Transverse colon (tissue), 4 donors: ENCODE results near the gene LAPTM5. TPM values are rescaled to one million over a fixed set of nuclear protein-coding genes. Genes with fewer than 3 reads are reported as not detected.
A peak's percentile ranks its signal among the peaks of the same experiment; 100 is the strongest.

ENCODE experiments used
- DNase-seq: peaks from one replicate; pipeline ENCODE4 v3.0.0-alpha.2; 2019
- H3K27ac ChIP-seq, 4 donors: fragments of 200-600 bp; sonication (generic); 2 replicates each; pipeline ENCODE4 v1.5.1; 2016 to 2018; ENCODE audit warnings: inconsistent platforms in 4 of 4
- H3K27me3 ChIP-seq: fragments of 200-600 bp; sonication (generic); 2 replicates; pipeline ENCODE4 v1.5.1; 2017; ENCODE audit warnings: inconsistent platforms
- H3K36me3 ChIP-seq, 4 donors: fragments of 200-600 bp; sonication (generic); 2 replicates each; pipeline ENCODE4 v1.5.1; 2017 to 2019; ENCODE audit warnings: inconsistent platforms in 4 of 4
- H3K4me1 ChIP-seq, 4 donors: fragments of 200-600 bp; sonication (generic); 2 replicates each; pipeline ENCODE4 v1.5.1; 2017 to 2020; ENCODE audit warnings: inconsistent platforms in 4 of 4
- H3K4me3 ChIP-seq, 4 donors: fragments of 200-600 bp; sonication (generic); 1 replicate in 1 of 4; 2 replicates in 3 of 4; pipeline versions ENCODE4 v1.5.1 to v1.6.1; 2017 to 2019; ENCODE audit warnings: inconsistent platforms in 4 of 4
- H3K9me3 ChIP-seq, 2 donors: fragments of 200-600 bp; sonication (generic); 2 replicates each; pipeline ENCODE4 v1.5.1; 2017 to 2019; ENCODE audit warnings: inconsistent platforms in 2 of 2
- EP300 ChIP-seq: sonication (generic); formaldehyde crosslinking; IDR thresholded peaks from one replicate; pipeline ENCODE4 v1.6.1; 2017; ENCODE audit warnings: antibody characterized with exemption, low read depth
- POLR2A ChIP-seq: fragments of 450-650 bp; IDR thresholded peaks from one replicate; pipeline ENCODE4 v1.6.1; 2016; ENCODE audit warnings: antibody characterized with exemption, mild to moderate bottlenecking, moderate library complexity
- POLR2AphosphoS5 ChIP-seq, 3 donors: sonication (generic); formaldehyde crosslinking; IDR thresholded peaks; one replicate each; pipeline ENCODE4 v1.6.1; 2016; ENCODE audit warnings: antibody characterized with exemption in 3 of 3
- WGBS, 2 donors: methylation state at CpG; one replicate each; pipeline ENCODE4 v1.1.5; 2018; ENCODE audit warnings: low coverage in 1 of 2; 5-methylcytosine and 5-hydroxymethylcytosine counted together
- in situ Hi-C, 4 donors: fragments of 200-750 bp; cut with MboI; loops; one replicate each; pipeline versions ENCODE4 v1.15.0 to v1.15.1; 2017; ENCODE audit warnings: low sequenced_read_pairs in 3 of 4, low pct_ligation_motif_present in 1 of 4, low pct_unique_long_range_greater_than_20kb in 1 of 4
- intact Hi-C: fragments of 100-400 bp; cut with DNase I; formaldehyde crosslinking; loops from one replicate; pipeline ENCODE4 v1.15.1; 2023; ENCODE audit warnings: low total_unique reads
- total RNA-seq, 4 donors: library from RNA; depleted of rRNA; stranded (reverse); fragments of >200 nt; gene quantifications; one replicate each; pipeline ENCODE4 v1.1.0, GENCODE V29; 2016
- TF ChIP-seq, protein P1 (sequence below), 5 experiments: fragments of 200-600 bp in 3 of 5; fragments of 450-650 bp in 2 of 5; sonication (generic) in 3 of 5; IDR thresholded peaks; 1 replicate in 2 of 5; 2 replicates in 3 of 5; pipeline ENCODE4 v1.5.1; 2016 to 2017; ENCODE audit warnings: antibody characterized with exemption in 5 of 5, inconsistent platforms in 3 of 5, mild to moderate bottlenecking in 2 of 5, moderate library complexity in 1 of 5

The LAPTM5 gene
- total RNA-seq, 4 donors from 2014 or later: 5.2 to 66.6 (median 34.5) TPM

DNA sequence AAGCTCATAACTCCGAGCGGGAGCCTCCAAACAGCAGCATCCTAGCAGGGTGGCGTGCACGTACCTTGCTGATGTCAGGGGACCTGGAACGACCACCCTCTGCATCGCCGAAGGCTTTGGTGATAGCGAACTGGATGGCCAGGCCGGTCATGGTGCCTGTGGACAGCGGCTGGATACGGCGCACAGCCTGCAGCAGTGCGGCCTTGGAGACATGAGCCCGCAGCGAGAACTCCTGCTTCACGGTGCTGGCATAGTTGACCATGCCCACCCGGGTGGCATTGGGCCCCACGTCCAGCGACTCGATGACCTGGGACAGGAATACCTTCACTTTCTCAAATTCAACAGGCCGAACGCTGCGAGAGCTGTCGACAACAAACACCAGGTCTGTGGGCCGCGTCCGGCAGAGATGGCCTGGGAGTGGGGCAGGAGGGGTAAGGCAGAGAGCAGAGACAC, 36.2 kb downstream of the LAPTM5 start:
- DNase-seq: no peak
- Histone ChIP-seq H3K9me3 (no peaks in the 10 kb centered on the region), H3K27ac (no peak overlapping the region), H3K4me1 (peaks cover 5 to 15% (median 10%) of the 10 kb centered on the region in 4 donors), H3K4me3 (no peak overlapping the region), H3K27me3 (no peaks in the 10 kb centered on the region), H3K36me3 (no peaks in the 10 kb centered on the region)
- no peak for TF ChIP-seq POLR2A
- no peak for TF ChIP-seq POLR2AphosphoS5 (IDR thresholded peaks at IDR 0.05)
- TF ChIP-seq, protein P1, sequence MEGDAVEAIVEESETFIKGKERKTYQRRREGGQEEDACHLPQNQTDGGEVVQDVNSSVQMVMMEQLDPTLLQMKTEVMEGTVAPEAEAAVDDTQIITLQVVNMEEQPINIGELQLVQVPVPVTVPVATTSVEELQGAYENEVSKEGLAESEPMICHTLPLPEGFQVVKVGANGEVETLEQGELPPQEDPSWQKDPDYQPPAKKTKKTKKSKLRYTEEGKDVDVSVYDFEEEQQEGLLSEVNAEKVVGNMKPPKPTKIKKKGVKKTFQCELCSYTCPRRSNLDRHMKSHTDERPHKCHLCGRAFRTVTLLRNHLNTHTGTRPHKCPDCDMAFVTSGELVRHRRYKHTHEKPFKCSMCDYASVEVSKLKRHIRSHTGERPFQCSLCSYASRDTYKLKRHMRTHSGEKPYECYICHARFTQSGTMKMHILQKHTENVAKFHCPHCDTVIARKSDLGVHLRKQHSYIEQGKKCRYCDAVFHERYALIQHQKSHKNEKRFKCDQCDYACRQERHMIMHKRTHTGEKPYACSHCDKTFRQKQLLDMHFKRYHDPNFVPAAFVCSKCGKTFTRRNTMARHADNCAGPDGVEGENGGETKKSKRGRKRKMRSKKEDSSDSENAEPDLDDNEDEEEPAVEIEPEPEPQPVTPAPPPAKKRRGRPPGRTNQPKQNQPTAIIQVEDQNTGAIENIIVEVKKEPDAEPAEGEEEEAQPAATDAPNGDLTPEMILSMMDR (IDR thresholded peaks at IDR 0.05): no peak
- no peak for TF ChIP-seq EP300
- WGBS, 2 donors: 95% methylated on average over 25 of the region's 27 CpGs; no CpG with 5 or more reads in 1 of the 2 donors
- in situ Hi-C loops (loop anchor here in 3 of 4 donors (5.0 to 25.0 kb wide), 4 partner anchors 56 to 1484 kb away; partner anchors contain the start of genes MECR (in 1 of the 3) and PTPRU (in 1 of the 3)), intact Hi-C loops (no loop called here)

DNA sequence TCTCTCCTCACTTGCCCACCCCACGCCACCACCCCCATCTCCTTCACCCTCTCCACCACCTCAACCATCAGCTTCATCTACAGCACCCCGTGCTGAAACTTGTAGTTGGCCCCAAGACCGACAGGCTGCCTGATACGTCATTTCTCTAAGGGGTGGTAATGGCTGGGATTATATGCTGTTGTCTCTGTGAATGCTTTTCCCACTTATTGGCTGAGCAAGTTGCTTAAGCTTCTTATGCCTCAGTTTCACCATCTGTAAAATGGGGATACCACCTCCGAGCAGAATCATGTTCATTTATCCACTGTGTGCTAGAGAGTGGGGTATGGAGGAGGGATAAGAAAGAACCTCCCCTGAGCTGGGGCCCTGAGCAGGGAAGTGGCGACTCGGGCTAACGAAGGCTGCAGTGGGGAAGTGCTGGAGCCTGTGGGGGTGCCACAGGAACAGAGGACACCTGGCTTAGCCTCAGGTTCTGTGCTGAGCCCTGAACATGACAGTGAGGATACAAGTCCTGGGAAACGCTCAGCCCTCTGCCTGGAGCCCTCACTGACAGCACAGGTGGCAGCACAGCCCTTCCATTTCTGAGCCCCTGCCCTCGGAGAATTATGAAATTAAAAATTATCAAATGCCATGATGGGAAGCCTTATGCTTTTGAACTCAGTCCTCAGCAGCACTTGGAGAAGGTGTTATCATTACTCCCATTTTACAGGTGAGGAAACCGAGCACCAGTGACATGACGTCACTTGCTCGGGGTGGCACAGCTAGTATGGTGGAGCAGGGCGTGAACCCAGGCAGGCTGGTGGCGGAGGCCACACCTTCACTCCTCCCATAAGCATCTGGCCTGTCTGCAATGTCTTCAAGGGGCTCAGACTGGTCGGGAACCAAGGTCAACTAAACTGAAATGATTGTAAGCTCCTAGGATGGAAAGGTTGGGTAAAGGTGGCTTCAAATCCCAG, 37.0 kb downstream of the LAPTM5 start:
- TF ChIP-seq EP300 (no peak), POLR2A (no peak), POLR2AphosphoS5 (IDR thresholded peaks at IDR 0.05) (no peak)
- TF ChIP-seq, protein P1 (IDR thresholded peaks at IDR 0.05): no peak
- intact Hi-C loops (no loop called here), in situ Hi-C loops (loop anchor here in 3 of 4 donors (5.0 to 25.0 kb wide), 4 partner anchors 57 to 1483 kb away; partner anchors contain the start of genes MECR (in 1 of the 3) and PTPRU (in 1 of the 3))
- no peak for DNase-seq
- no peaks in the 10 kb centered on the region for H3K36me3 ChIP-seq
- no peak overlapping the region for H3K27ac ChIP-seq
- peaks cover 5 to 15% (median 10%) of the 10 kb centered on the region in 4 donors for H3K4me1 ChIP-seq
- no peak overlapping the region for H3K4me3 ChIP-seq
- H3K27me3 ChIP-seq: no peaks in the 10 kb centered on the region
- peaks cover 0 to under 1% of the 10 kb centered on the region in 2 donors for H3K9me3 ChIP-seq
- WGBS, 2 donors: 80 to 82% methylated on average over 1 to 16 of the region's 16 CpGs

DNA sequence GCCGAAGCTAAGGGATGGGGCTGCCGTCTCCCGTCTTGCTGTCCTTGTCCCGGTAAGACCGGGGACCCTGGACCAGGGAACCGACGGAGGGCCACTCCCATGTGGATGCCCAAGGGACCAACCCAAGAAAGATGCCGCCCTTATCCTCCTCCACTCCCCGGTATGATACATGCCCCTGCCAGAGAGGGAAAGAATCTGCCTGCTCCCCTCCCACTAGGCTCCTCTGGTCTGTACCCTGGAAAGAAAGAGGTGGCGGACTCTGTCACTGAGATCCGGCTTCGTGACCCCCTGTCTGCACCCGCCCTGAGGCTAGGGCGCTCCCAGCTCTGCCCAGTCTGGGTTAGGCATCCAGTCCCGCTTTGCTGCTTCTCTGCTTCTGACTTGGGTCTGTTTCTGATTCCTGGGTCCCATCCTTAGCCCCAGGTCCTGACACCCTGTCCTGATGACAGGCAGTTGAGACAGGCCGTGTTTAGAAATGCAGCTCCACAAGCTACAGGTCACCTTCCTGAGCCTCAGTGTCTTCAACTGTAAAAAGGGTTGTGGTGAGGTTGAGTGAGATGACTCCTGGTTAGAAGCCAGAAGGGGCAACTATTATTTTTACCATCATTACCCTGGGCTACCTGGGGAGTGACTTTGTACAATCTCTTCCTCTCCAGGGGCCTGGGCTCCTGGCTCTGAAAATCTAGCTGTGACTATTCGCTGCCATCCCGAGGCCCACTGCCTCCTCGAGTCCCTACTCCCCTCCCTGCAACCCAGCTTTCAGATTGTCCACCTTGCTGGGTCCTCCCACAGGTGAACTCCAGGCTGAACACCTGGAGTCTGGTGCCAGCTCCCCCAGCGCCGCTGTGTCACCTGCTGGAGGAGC, 37.9 kb downstream of the LAPTM5 start:
- in situ Hi-C loops: loop anchor here in 3 of 4 donors (5.0 to 25.0 kb wide), 5 partner anchors 58 to 1485 kb away; partner anchors contain the start of genes MECR (in 3 of the 3) and PTPRU (in 3 of the 3)

More for the DNA sequence above, 37.9 kb downstream of the LAPTM5 start:
- TF ChIP-seq POLR2A (no peak), EP300 (no peak)
- TF ChIP-seq, protein P1 (IDR thresholded peaks at IDR 0.05): peak in 1 of 5 experiments; percentile 3
- Histone ChIP-seq H3K27me3 (no peaks in the 10 kb centered on the region), H3K4me1 (peaks cover 5 to 15% (median 10%) of the 10 kb centered on the region in 4 donors), H3K4me3 (peak overlapping the region in 3 of 4 donors; percentile 42 to 57 (median 46)), H3K36me3 (no peaks in the 10 kb centered on the region), H3K27ac (peak overlapping the region; percentile 94 to 99 (median 98)), H3K9me3 (peaks cover 0 to 4% of the 10 kb centered on the region in 2 donors)
- intact Hi-C loops: loop anchor here (1.0 kb wide), 1 partner anchor 60 kb away; no protein-coding TSS in a partner anchor
- 26% methylated on average over 21 of the region's 21 CpGs; no CpG with 5 or more reads in 1 of the 2 donors for WGBS, 2 donors
- no peak for DNase-seq
